ENCODE results near the gene TRIOBP. TPM values are rescaled to one million over a fixed set of nuclear protein-coding genes. Genes with fewer than 3 reads are reported as not detected.
"Not testable (repeated sequence)": the region's sequence is repeated elsewhere in the genome, so short reads cannot be mapped to it uniquely, and the experiment has no call there.

Gene TRIOBP
- total RNA-seq, 2 experiments from 2014 or later = 45.2 to 45.8 TPM

GRCh38 chr22:37777122-37777687, 80.4 kb downstream of the TRIOBP start:
- Mint-ChIP-seq H3K4me3 (no peak overlapping the region), H3K27me3 (ENCODE audit: low read depth) (no peaks in the 10 kb centered on the region), H3K9me3 (ENCODE audit: insufficient read depth) (no peaks in the 10 kb centered on the region), H3K36me3 (ENCODE audit: low read depth) (peaks cover 9% of the 10 kb centered on the region), H3K4me1 (ENCODE audit: low read depth) (no peaks in the 10 kb centered on the region), H3K27ac (no peak overlapping the region)
- ChIA-PET CTCF (no interaction called here), POLR2A (no interaction called here)
- ATAC-seq (no peak), DNase-seq (no peak)

DNA sequence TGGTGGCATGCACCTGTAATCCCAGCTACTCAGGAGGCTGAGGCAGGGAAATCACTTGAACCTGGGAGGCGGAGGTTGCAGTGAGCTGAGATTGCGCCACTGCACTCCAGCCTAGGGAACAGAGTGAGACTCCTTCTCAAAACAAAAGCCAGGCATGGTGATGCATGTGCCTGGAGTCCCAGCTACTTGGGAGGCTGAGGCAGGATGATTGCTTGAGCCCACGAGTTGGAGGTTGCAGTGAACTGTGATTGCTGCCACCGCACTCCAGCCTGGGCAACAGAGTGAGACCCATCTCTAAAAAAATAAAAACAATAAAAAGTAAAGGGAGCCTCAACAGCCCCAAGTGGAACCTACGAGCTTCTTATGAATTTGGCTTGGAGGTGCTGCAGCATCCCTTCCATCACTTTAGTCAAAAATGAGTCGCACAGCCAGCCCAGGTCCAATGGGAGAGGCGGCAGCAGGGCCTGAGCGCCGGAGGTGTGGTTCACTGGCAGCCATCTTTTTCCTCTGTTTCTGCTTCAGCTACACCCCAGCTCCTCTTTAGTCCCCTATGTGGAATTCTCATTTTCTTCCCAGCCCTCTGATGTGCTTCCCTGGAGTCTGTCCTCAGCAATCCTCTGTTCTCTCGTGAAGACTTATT, 81.6 kb downstream of the TRIOBP start:
- H3K4me3 Mint-ChIP-seq = no peak overlapping the region
- no peaks in the 10 kb centered on the region for H3K27me3 Mint-ChIP-seq (ENCODE audit: low read depth)
- ChIA-PET CTCF (no interaction called here), POLR2A (no interaction called here)
- DNase-seq (no peak), ATAC-seq (no peak)
- no peak overlapping the region for H3K27ac Mint-ChIP-seq
- no peaks in the 10 kb centered on the region for H3K9me3 Mint-ChIP-seq (ENCODE audit: insufficient read depth)
- peaks cover 3% of the 10 kb centered on the region for H3K36me3 Mint-ChIP-seq (ENCODE audit: low read depth)
- H3K4me1 Mint-ChIP-seq (ENCODE audit: low read depth) = no peaks in the 10 kb centered on the region

DNA sequence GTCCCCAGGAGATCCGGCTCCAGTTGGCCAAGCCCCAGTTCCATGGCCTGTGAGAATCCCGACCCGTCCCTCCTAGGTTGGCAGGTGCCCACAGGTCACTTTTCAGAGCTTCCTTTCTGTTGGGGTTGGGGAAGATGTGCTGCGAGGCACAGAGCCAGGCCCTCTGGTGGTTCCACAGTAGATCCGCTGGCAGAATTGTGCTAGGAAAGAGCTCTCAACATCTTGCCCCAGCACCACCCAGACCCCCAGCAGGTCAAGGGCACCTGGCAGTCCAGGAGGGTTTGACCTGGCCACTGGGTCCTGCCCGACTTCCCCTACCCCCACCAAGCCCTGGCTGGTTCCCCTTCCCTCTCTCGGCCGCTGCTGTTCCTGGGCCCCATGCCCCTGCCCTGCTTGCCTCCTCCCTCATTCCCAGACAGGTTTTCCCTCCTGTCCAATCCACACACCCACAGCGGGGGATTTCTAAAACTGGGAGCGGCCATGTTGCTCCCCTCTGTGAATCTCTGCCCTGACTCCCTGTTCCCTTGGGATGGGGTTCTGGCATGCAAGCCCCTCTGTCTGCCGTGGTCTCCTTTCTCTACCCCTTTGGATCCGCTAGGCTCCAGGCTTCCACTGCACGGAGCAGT, 84.7 kb downstream of the TRIOBP start:
- POLR2A ChIA-PET = interaction anchor here (0.6 to 1.2 kb wide), 2 partner anchors 13 to 237 kb away, joined by 3 to 5 read pairs; no protein-coding TSS in a partner anchor
- Mint-ChIP-seq H3K4me1 (ENCODE audit: low read depth) (no peaks in the 10 kb centered on the region), H3K27me3 (ENCODE audit: low read depth) (no peaks in the 10 kb centered on the region), H3K27ac (no peak overlapping the region), H3K4me3 (no peak overlapping the region), H3K36me3 (ENCODE audit: low read depth) (no peaks in the 10 kb centered on the region), H3K9me3 (ENCODE audit: insufficient read depth) (no peaks in the 10 kb centered on the region)
- ATAC-seq (no peak), DNase-seq (no peak)
- CTCF ChIA-PET = interaction anchor here (0.6 kb wide), 1 partner anchor 624 kb away, joined by 3 read pairs; no protein-coding TSS in a partner anchor

GRCh38 chr22:37782340-37783168, 85.7 kb downstream of the TRIOBP start:
- ChIA-PET POLR2A (interaction anchor here (0.6 kb wide), 1 partner anchor 236 kb away, joined by 3 read pairs; no protein-coding TSS in a partner anchor), CTCF (no interaction called here)
- H3K36me3 Mint-ChIP-seq (ENCODE audit: low read depth) = no peaks in the 10 kb centered on the region
- no peak for DNase-seq
- H3K27ac Mint-ChIP-seq = no peak overlapping the region
- no peaks in the 10 kb centered on the region for H3K4me1 Mint-ChIP-seq (ENCODE audit: low read depth)
- no peaks in the 10 kb centered on the region for H3K27me3 Mint-ChIP-seq (ENCODE audit: low read depth)
- no peak overlapping the region for H3K4me3 Mint-ChIP-seq
- no peak for ATAC-seq
- no peaks in the 10 kb centered on the region for H3K9me3 Mint-ChIP-seq (ENCODE audit: insufficient read depth)

GRCh38 chr22:37784829-37785495, 88.1 kb downstream of the TRIOBP start:
- ChIA-PET POLR2A (no interaction called here), CTCF (no interaction called here)
- H3K4me3 Mint-ChIP-seq = no peak overlapping the region
- no peaks in the 10 kb centered on the region for H3K4me1 Mint-ChIP-seq (ENCODE audit: low read depth)
- ATAC-seq (no peak), DNase-seq (no peak)
- no peaks in the 10 kb centered on the region for H3K9me3 Mint-ChIP-seq (ENCODE audit: insufficient read depth)
- H3K27ac Mint-ChIP-seq = no peak overlapping the region
- no peaks in the 10 kb centered on the region for H3K36me3 Mint-ChIP-seq (ENCODE audit: low read depth)
- H3K27me3 Mint-ChIP-seq (ENCODE audit: low read depth) = no peaks in the 10 kb centered on the region

DNA sequence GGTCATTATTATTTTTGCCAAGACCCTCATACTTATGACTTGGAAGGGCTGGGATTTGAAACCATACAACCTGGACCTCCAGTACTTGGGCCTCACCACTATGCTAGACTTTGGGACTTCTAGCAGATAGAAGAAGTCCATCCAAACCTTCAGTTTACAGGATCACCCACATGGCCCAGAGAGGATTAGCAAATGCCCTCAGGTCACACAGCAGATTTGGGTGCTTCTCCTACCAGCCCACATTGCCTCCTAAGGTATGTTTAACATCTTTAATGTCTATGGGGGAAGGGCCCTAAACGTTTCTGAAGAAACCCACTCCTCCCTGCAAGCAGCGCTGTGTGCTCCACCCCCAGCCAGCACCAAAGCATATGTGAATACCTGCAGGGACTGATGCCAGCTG, 93.4 kb downstream of the TRIOBP start:
- POLR2A ChIA-PET = no interaction called here

DNA sequence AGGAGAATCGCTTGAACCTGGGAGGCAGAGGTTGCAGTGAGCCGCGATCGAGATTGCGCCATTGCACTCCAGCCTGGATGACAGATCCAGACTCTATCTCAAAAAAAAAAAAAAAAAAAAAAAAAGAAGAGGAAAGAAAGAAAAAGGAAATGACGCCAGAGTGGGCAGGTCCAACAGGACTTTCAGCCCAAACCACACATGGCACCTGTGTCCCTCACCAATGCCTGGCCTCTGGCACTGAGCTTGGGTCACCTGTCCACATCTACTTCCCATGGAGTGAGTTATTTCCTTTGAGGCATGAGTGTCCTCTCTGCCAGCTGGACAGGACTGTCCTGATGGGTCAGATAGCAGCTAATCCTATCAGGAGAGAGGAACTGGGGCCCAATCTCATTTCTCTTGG, 95.6 kb downstream of the TRIOBP start:
- CTCF ChIA-PET = no interaction called here
- H3K36me3 Mint-ChIP-seq (ENCODE audit: low read depth) = no peaks in the 10 kb centered on the region
- DNase-seq = no peak
- POLR2A ChIA-PET = no interaction called here
- H3K9me3 Mint-ChIP-seq (ENCODE audit: insufficient read depth) = no peaks in the 10 kb centered on the region
- H3K27me3 Mint-ChIP-seq (ENCODE audit: low read depth) = peaks cover 4% of the 10 kb centered on the region
- H3K4me3 Mint-ChIP-seq = no peak overlapping the region
- no peaks in the 10 kb centered on the region for H3K4me1 Mint-ChIP-seq (ENCODE audit: low read depth)
- no peak overlapping the region for H3K27ac Mint-ChIP-seq
- ATAC-seq = no peak

More for the DNA sequence above, 93.4 kb downstream of the TRIOBP start:
- CTCF ChIA-PET = no interaction called here
- no peak overlapping the region for H3K27ac Mint-ChIP-seq
- H3K4me3 Mint-ChIP-seq = no peak overlapping the region
- ATAC-seq (no peak), DNase-seq (no peak)
- H3K4me1 Mint-ChIP-seq (ENCODE audit: low read depth) = no peaks in the 10 kb centered on the region
- no peaks in the 10 kb centered on the region for H3K27me3 Mint-ChIP-seq (ENCODE audit: low read depth)
- H3K36me3 Mint-ChIP-seq (ENCODE audit: low read depth) = no peaks in the 10 kb centered on the region
- H3K9me3 Mint-ChIP-seq (ENCODE audit: insufficient read depth) = no peaks in the 10 kb centered on the region

DNA sequence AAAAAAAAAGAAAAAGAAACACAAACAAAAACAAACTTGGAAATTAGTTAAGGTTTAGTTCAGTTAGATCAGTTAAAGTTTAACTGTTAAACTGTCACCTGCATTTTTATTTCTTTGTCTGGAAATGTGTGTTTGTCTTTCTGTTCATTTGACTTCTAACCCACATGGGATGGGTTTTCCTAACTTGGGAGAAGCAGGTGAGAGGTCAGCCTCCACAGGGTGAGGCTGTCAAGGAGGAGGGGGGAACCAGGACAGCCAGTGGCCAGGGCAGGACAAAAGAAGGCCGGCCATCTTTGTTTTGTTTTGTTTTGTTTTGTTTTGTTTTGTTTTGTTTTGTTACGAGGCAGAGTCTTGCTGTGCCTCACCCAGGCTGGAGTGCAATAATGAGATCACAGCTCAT, 97.5 kb downstream of the TRIOBP start:
- POLR2A ChIA-PET = no interaction called here
- no peak overlapping the region for H3K27ac Mint-ChIP-seq
- CTCF ChIA-PET = interaction anchor here (1.6 kb wide), 1 partner anchor 202 kb away, joined by 3 read pairs; no protein-coding TSS in a partner anchor
- no peaks in the 10 kb centered on the region for H3K9me3 Mint-ChIP-seq (ENCODE audit: insufficient read depth)
- H3K4me1 Mint-ChIP-seq (ENCODE audit: low read depth) = no peaks in the 10 kb centered on the region
- DNase-seq = no peak
- H3K27me3 Mint-ChIP-seq (ENCODE audit: low read depth) = peaks cover 8% of the 10 kb centered on the region
- no peak for ATAC-seq
- no peaks in the 10 kb centered on the region for H3K36me3 Mint-ChIP-seq (ENCODE audit: low read depth)
- H3K4me3 Mint-ChIP-seq = no peak overlapping the region

GRCh38 chr22:37796079-37796478, 99.2 kb downstream of the TRIOBP start:
- Mint-ChIP-seq H3K27me3 (ENCODE audit: low read depth) (peaks cover 14% of the 10 kb centered on the region), H3K27ac (no peak overlapping the region), H3K9me3 (ENCODE audit: insufficient read depth) (no peaks in the 10 kb centered on the region), H3K4me1 (ENCODE audit: low read depth) (no peaks in the 10 kb centered on the region), H3K4me3 (no peak overlapping the region), H3K36me3 (ENCODE audit: low read depth) (no peaks in the 10 kb centered on the region)
- DNase-seq = no peak
- no peak for ATAC-seq
- CTCF ChIA-PET = no interaction called here
- POLR2A ChIA-PET = interaction anchor here (1.0 kb wide), 1 partner anchor 9 kb away, joined by 3 read pairs; a partner anchor contains a TSS

DNA sequence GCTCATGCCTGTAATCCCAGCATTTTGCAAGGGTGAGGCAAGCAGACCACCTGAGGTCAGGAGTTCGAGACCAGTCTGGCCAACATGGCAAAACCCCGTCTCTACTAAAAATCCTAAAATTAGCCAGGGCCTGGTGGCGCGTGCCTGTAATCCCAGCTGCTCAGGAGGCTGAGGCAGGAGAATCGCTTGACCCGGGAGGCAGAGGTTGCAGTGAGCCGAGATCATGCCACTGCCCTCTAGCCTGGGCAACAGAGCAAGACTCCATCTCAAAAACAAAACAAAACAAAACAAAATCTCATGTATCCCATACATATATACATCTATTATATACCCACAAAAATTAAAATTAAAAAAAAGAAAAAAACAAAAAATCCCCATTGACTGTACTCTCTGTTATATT, 100.4 kb downstream of the TRIOBP start:
- H3K4me1 Mint-ChIP-seq (ENCODE audit: low read depth); H3K4me3 Mint-ChIP-seq; DNase-seq; H3K9me3 Mint-ChIP-seq (ENCODE audit: insufficient read depth); H3K36me3 Mint-ChIP-seq (ENCODE audit: low read depth); CTCF ChIA-PET; ATAC-seq; POLR2A ChIA-PET; H3K27ac Mint-ChIP-seq: not testable (repeated sequence)
- peaks cover 17% of the 10 kb centered on the region for H3K27me3 Mint-ChIP-seq (ENCODE audit: low read depth)

- peaks cover 7% of the 10 kb centered on the region for H3K4me1 Mint-ChIP-seq (ENCODE audit: low read depth)
- POLR2A ChIA-PET = no interaction called here
Observed at GRCh38 chr22:37797874-37798500, 101.1 kb downstream of the TRIOBP start.

More at GRCh38 chr22:37797874-37798500, 101.1 kb downstream of the TRIOBP start:
- no peak overlapping the region for H3K4me3 Mint-ChIP-seq
- no peak for ATAC-seq
- no peaks in the 10 kb centered on the region for H3K9me3 Mint-ChIP-seq (ENCODE audit: insufficient read depth)
- no peak overlapping the region for H3K27ac Mint-ChIP-seq
- H3K36me3 Mint-ChIP-seq (ENCODE audit: low read depth) = no peaks in the 10 kb centered on the region
- CTCF ChIA-PET = no interaction called here
- H3K27me3 Mint-ChIP-seq (ENCODE audit: low read depth) = peaks cover 21% of the 10 kb centered on the region
- no peak for DNase-seq

Data from activated CD8-positive, alpha-beta T cell treated with anti-CD3 and anti-CD28 coated beads, Interleukin-2, amount 10 ng/mL, durations not matched to agents 7 days and 5 days (primary cell).